Epithelial cell of prostate (primary cell): Measurements from ENCODE around the gene NENF.
"Not testable (repeated sequence)": the region's sequence is repeated elsewhere in the genome, so short reads cannot be mapped to it uniquely, and the experiment has no call there.

Source experiments
- DNase-seq: peaks from one replicate; pipeline ENCODE4 v3.0.0-alpha.2; 2011; ENCODE audit warnings: low read depth, low spot score
- H3K27ac ChIP-seq: fragments of 450-650 bp; 2 replicates; pipeline ENCODE4 v1.5.1; 2017; ENCODE audit warnings: mild to moderate bottlenecking

The NENF gene

DNA sequence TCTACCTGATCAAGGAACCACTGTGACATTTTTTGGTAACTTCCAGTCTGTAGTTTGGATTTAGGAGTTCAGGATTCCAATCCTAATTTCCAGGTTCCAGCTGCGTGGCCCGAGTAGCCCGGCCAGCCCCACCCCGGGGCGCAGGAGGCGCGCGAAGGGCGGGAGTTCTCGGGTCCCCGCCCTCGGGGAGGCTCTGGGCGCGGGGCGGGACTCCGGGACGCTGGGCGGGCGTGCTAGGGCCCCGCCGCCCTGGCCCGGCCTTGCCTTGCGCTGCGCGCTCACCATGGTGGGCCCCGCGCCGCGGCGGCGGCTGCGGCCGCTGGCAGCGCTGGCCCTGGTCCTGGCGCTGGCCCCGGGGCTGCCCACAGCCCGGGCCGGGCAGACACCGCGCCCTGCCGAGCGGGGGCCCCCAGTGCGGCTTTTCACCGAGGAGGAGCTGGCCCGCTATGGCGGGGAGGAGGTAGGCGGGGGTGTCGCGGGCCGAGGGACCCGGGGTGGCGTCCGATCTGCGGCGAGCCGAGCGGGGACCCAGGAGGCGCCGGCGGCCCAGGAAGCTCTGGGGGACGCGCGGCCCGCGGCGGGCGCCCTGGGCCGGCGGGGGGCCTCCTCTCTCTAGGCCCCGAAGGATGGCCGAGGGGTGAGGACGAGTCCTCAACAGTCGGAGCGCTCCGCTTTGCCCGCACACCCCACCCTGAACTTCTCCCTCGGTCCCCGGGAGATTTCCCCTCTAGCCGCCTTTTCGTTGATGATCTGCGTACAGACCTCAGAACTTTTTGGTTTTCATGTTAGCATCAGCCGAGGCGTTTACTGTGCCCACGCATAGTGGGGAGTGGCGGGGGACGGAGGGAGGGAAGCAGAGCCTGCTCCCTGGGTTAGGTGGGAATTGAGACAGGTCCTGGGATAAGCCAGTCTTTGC, at the start of gene NENF:
Gene NENF (plus strand): TSS at position 260 of the 916 bp plus-strand sequence. CDS start 24 bp downstream, at position 284.
- peak; percentile 12 for DNase-seq
- no peak within 1 kb of the TSS for H3K27ac ChIP-seq

DNA sequence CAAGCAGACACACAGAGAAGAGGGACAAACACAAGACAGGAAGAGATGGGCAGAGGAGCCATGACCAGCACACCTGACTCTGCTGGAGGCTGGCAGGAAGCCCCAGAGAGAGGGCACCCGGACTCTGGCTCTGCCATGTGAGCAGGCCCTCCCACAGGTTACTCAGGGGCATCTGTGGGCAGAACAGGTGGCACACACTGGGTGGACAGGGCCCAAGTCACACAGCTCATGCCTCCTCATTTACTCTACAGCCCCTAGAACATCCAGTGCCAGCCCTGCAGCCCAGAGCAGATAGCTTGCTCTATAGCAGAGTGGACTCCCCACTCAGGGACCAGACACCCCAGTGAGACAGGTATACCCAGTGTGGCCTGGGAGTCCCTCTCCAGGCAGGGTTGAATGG, 46.7 kb upstream of the NENF start:
- DNase-seq = no peak
- H3K27ac ChIP-seq = no peak overlapping the region

DNA sequence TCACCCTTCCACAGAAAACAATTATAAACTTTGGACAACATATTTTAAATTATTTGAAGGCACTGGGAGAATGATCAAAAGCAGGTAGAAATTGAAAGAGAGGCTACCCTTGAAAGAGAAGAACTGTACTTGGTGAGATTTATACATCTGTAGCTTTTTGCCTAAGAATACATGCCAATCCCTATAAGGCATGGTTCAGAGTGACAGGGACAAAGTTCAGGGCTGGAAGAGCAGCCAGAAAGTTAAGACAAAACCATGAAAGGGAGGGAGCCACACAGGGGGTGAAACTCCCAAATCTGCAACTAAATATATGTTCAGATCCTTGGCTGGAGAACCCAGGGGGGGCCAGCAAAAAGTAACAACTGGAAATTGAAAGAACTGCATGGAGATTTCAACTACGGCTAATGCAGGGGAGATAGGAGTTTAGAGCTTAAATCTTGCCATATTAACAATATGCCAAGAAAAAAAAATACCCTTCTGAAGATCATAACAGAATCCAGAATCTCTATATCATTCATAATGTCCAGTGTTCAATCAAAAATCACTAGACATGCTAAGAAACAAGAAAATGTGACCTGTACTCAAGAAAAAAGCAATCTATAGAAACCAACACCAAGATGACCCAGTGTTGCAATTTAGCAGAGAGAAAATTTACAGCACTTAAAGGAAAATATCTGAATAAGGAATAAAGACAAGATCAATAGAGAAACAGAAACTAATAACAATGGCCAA, 43.6 kb upstream of the NENF start:
- H3K27ac ChIP-seq = no peak overlapping the region

DNA sequence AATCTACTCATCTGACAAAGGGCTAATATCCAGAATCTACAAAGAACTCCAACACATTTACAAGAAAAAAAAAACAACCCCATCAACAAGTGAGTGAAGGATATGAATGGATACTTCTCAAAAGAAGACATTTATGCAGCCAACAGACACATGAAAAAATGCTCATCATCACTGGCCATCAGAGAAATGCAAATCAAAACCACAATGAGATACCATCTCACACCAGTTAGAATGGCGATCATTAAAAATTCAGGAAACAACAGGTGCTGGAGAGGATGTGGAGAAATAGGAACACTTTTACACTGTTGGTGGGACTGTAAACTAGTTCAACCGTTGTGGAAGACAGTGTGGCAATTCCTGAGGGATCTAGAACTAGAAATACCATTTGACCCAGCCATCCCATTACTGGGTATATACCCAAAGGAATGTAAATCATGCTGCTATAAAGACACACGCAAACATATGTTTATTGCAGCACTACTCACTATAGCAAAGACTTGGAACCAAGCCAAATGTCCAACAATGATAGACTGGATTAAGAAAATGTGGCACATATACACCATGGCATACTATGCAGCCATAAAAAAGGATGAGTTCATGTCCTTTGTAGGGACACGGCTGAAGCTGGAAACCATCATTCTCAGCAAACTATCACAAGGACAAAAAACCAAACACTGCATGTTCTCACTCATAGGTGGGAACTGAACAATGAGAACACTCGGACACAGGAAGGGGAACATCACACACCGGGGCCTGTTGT, 36.9 kb upstream of the NENF start:
- not testable (repeated sequence) for H3K27ac ChIP-seq, DNase-seq

More for the DNA sequence above, 43.6 kb upstream of the NENF start:
- no peak for DNase-seq

DNA sequence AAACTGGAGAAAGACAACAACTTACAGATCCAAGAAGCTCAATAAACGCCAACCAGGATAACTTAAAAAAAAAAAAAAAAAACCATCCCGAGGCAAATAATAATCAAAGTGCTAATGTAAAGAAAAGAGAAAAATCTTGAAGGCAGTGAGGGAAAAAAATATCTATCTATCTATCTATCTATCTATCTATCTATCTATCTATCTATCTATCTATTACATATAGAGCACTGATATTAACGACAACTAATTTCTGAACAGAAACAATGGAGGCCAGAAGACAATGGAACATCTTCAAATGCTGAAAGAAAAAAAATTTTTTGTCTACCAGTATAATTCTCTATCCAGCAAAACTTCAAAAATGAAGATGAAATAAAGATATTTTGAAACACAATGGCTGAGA, 36.1 kb upstream of the NENF start:
- DNase-seq = no peak

GRCh38 chr1:212397171-212397570, 35.5 kb upstream of the NENF start:
- DNase-seq = no peak

More for the DNA sequence above, 36.1 kb upstream of the NENF start:
- no peak overlapping the region for H3K27ac ChIP-seq

GRCh38 chr1:212401042-212401441, 31.7 kb upstream of the NENF start:
- H3K27ac ChIP-seq = peak overlapping the region; percentile 99
- no peak for DNase-seq

More at GRCh38 chr1:212397171-212397570, 35.5 kb upstream of the NENF start:
- no peak overlapping the region for H3K27ac ChIP-seq

GRCh38 chr1:212401838-212402582, 30.7 kb upstream of the NENF start:
- DNase-seq = peak; percentile 31
- peak overlapping the region; percentile 99 for H3K27ac ChIP-seq

GRCh38 chr1:212402666-212403321, 29.9 kb upstream of the NENF start:
- H3K27ac ChIP-seq = peak overlapping the region; percentile 99
- DNase-seq = no peak

- no peak overlapping the region for H3K27ac ChIP-seq
- DNase-seq = no peak
Observed at GRCh38 chr1:212410231-212410820, 22.4 kb upstream of the NENF start.

GRCh38 chr1:212412374-212412773, 20.3 kb upstream of the NENF start:
- DNase-seq = no peak
- H3K27ac ChIP-seq = no peak overlapping the region

- no peak overlapping the region for H3K27ac ChIP-seq
- no peak for DNase-seq
Observed at GRCh38 chr1:212413902-212414327, 18.8 kb upstream of the NENF start.

GRCh38 chr1:212414328-212415106, 18.2 kb upstream of the NENF start, which contains the start of gene PACC1:
PACC1 (minus strand) TSS chr1:212414886; CDS start chr1:212414757, 129 bp downstream.
- no peak for DNase-seq
- H3K27ac ChIP-seq = peak within 1 kb of the TSS; percentile 38

GRCh38 chr1:212415107-212415841, 17.4 kb upstream of the NENF start:
- H3K27ac ChIP-seq = no peak overlapping the region
- DNase-seq = no peak

DNA sequence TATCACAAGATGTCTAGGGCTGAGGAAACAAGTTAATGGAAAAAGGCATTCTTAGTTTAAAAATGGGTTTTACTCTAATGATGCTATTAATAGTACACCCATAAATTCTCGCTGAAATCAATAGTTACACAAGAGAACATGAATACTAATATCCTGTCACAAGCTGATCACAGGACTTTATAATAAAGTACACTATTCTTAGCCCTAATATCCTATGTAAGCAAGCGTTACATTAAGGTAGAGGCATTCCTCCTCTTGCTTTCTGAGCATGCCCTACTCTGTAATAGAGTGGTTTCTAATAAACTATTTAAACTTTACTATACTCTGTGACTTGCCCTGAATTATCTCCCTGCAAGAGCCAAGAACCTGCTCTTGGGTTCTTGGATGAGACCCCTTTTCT, 11.6 kb upstream of the NENF start:
- no peak for DNase-seq
- no peak overlapping the region for H3K27ac ChIP-seq

GRCh38 chr1:212423879-212424278, 8.8 kb upstream of the NENF start:
- DNase-seq = no peak
- H3K27ac ChIP-seq = no peak overlapping the region

- DNase-seq = no peak
- no peak overlapping the region for H3K27ac ChIP-seq
Observed at GRCh38 chr1:212428496-212428895, 4.2 kb upstream of the NENF start.
